ENCODE measurements around the gene BMAL1. TPM values are rescaled to one million over a fixed set of nuclear protein-coding genes. Genes with fewer than 3 reads are reported as not detected.

Gene BMAL1
- total and polyA plus RNA-seq, 2 of the 8 experiments (the other 6 are each of a cell fraction or from before 2014, with no cell fraction given) = 6.8 to 6.9 TPM

DNA sequence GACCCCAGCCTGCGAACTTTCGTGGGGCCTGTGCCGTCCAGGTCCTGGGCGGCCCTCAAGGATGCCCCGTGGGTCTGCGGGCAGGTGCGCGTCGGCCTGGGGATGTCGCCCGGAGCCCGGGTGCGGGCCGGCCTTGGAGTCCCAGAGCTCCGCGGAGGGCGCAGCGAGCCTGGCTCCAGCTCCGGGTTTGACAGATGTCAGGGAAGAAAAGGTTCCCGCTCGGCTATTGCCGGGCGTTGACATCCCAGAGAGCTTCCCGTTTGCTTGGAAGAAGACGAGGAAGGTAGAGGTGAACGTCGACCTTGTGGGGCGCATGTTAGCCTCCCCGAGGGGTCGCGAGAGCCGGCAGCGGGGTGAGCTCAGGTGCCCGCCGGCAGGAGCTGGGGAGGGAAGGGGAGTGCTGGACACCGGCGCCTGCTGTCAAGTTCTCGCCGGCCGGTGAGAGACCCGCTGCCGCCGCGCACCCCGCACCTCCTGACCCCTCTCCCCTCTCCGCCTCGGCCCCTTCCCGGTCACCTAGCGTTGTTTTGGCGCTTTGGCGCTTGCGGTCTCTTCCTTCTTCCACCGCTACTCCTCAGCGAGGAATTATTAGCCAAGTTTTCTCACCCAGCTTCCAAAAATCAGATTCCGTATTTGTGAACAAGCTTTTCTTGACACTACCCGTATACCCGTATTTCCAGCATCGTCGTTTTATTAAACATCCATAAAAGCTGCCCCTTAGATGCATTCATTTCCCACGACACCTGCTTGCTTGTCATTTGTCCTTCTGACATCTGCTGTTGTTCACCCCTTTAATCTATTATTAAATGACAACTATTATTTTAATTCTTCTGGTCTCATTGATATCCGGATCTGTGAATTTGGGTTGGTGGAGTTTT is 1.3 kb downstream of the BMAL1 start (continued):
- TF ChIP-seq SIX5 (IDR thresholded peaks at IDR 0.05; ENCODE audit: low read depth, low read length) (no peak), EZH2 (IDR thresholded peaks at IDR 0.05; ENCODE audit: low read depth, low read length, severe bottlenecking) (peak; percentile 56), RNF2 (IDR thresholded peaks at IDR 0.05; ENCODE audit: borderline replicate concordance, low read depth, low read length, missing control alignments, poor library complexity, severe bottlenecking) (peak; percentile 57), EP300 (IDR thresholded peaks at IDR 0.05; ENCODE audit: borderline replicate concordance in 1 of 2, low read depth in 2 of 2, low read length in 2 of 2) (no peak), TAF1 (IDR thresholded peaks at IDR 0.05; ENCODE audit: low read depth, low read length) (no peak), POLR2AphosphoS5 (IDR thresholded peaks at IDR 0.05; ENCODE audit: low read depth, low read length) (no peak)
- TF ChIP-seq, protein P1, sequence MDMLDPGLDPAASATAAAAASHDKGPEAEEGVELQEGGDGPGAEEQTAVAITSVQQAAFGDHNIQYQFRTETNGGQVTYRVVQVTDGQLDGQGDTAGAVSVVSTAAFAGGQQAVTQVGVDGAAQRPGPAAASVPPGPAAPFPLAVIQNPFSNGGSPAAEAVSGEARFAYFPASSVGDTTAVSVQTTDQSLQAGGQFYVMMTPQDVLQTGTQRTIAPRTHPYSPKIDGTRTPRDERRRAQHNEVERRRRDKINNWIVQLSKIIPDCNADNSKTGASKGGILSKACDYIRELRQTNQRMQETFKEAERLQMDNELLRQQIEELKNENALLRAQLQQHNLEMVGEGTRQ (IDR thresholded peaks at IDR 0.05; ENCODE audit: low read length) = no peak
- TF ChIP-seq, protein P2, sequence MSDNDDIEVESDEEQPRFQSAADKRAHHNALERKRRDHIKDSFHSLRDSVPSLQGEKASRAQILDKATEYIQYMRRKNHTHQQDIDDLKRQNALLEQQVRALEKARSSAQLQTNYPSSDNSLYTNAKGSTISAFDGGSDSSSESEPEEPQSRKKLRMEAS (IDR thresholded peaks at IDR 0.05) = 0 out of 2 replicates have a peak, but pooled peaks have one; percentile 5

All from H1 (cell line).